HG03565 (cell line): ENCODE measurements around the gene COPS8.

Source experiments
- ATAC-seq: cut with Tn5 transposase; IDR thresholded peaks from one replicate; pipeline ENCODE4 v1.9.1; 2021; ENCODE audit warnings: mild to moderate bottlenecking, moderate library complexity; ENCODE audit not compliant: unreplicated experiment

COPS8 gene

GRCh38 chr2:237129625-237130263, 44.1 kb downstream of the COPS8 start:
- ATAC-seq = no peak

GRCh38 chr2:237130562-237131421, 45.1 kb downstream of the COPS8 start:
- no peak for ATAC-seq

GRCh38 chr2:237131749-237132533, 46.3 kb downstream of the COPS8 start:
- ATAC-seq = no peak

- ATAC-seq = no peak
These were observed 47.1 kb downstream of the COPS8 start for GRCh38 chr2:237132799-237133198.

- no peak for ATAC-seq
These were observed 48.9 kb downstream of the COPS8 start for GRCh38 chr2:237134321-237135230.

GRCh38 chr2:237136824-237137223, 51.1 kb downstream of the COPS8 start:
- no peak for ATAC-seq

GRCh38 chr2:237137626-237138323, 52.1 kb downstream of the COPS8 start:
- no peak for ATAC-seq

GRCh38 chr2:237139123-237139675, 53.5 kb downstream of the COPS8 start:
- ATAC-seq = no peak

- no peak for ATAC-seq
These were observed 55.1 kb downstream of the COPS8 start for GRCh38 chr2:237140689-237141285.

GRCh38 chr2:237141571-237142051, 55.9 kb downstream of the COPS8 start:
- ATAC-seq = no peak

- no peak for ATAC-seq
These were observed 57.4 kb downstream of the COPS8 start for GRCh38 chr2:237143118-237143517.

- no peak for ATAC-seq
These were observed 58.2 kb downstream of the COPS8 start for GRCh38 chr2:237143676-237144440.

- no peak for ATAC-seq
These were observed 58.8 kb downstream of the COPS8 start for GRCh38 chr2:237144516-237144915.

- ATAC-seq = no peak
These were observed 61.6 kb downstream of the COPS8 start for GRCh38 chr2:237147317-237147716.

GRCh38 chr2:237148624-237149023, 62.9 kb downstream of the COPS8 start:
- no peak for ATAC-seq

- no peak for ATAC-seq
These were observed 63.7 kb downstream of the COPS8 start for GRCh38 chr2:237149425-237149824.
